GM18867 (cell line): ENCODE data around the gene GFPT2.
A peak's percentile ranks its signal among the peaks of the same experiment; 100 is the strongest.
"Not testable (repeated sequence)": the region's sequence is repeated elsewhere in the genome, so short reads cannot be mapped to it uniquely, and the experiment has no call there.

Source experiments
- ATAC-seq: cut with Tn5 transposase; IDR thresholded peaks from one replicate; pipeline ENCODE4 v1.9.1; 2021; ENCODE audit warnings: mild to moderate bottlenecking, moderate library complexity; ENCODE audit not compliant: unreplicated experiment

The GFPT2 gene

GRCh38 chr5:180311216-180311615 lies 41.9 kb downstream of the GFPT2 start:
- ATAC-seq = no peak

GRCh38 chr5:180306796-180307195 lies 46.3 kb downstream of the GFPT2 start:
- ATAC-seq = no peak

- ATAC-seq = no peak
Observed at GRCh38 chr5:180305481-180305880, 47.7 kb downstream of the GFPT2 start.

- ATAC-seq = no peak
Observed at GRCh38 chr5:180304431-180305375, 48.4 kb downstream of the GFPT2 start.

DNA sequence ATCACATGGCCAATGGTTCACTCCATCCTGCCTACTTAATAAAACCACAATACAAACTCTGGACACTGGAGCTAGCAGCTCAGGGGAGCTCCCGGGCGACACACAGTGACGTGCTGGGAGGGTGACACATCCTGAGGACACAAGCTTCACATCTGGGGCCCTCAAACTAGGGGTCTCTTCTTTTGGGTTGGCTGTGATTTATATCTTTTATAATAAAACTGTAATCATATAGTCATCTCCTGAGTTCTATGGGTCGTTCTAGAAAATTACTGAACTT lies 49.2 kb downstream of the GFPT2 start:
- ATAC-seq = no peak

GRCh38 chr5:180303226-180304015 lies 49.7 kb downstream of the GFPT2 start:
- ATAC-seq = no peak

- no peak for ATAC-seq
Observed at GRCh38 chr5:180302256-180302655, 50.9 kb downstream of the GFPT2 start.

- no peak for ATAC-seq
Observed at GRCh38 chr5:180301253-180301652, 51.9 kb downstream of the GFPT2 start.

- ATAC-seq = no peak
Observed at GRCh38 chr5:180299526-180299925, 53.6 kb downstream of the GFPT2 start.

DNA sequence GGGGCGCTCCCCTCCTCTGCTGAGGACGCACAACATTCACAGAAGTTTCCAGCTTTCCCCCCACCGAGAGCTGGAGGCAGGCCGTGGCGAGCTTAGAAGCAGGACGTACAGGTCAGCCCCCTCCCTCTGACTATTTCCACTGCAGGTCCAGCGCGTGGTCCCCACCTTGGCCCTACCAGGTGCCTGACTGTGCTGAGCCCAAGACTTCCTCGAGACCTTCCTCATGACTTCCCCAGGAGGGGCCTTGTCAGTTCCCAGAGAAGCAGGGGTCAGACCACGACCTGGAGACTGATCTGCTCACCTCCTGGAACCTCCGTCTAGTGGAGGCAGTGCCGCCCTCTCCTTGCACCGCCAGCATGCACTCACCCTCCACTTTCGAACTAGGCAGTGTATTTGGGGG lies 54.1 kb downstream of the GFPT2 start:
- not testable (repeated sequence) for ATAC-seq

DNA sequence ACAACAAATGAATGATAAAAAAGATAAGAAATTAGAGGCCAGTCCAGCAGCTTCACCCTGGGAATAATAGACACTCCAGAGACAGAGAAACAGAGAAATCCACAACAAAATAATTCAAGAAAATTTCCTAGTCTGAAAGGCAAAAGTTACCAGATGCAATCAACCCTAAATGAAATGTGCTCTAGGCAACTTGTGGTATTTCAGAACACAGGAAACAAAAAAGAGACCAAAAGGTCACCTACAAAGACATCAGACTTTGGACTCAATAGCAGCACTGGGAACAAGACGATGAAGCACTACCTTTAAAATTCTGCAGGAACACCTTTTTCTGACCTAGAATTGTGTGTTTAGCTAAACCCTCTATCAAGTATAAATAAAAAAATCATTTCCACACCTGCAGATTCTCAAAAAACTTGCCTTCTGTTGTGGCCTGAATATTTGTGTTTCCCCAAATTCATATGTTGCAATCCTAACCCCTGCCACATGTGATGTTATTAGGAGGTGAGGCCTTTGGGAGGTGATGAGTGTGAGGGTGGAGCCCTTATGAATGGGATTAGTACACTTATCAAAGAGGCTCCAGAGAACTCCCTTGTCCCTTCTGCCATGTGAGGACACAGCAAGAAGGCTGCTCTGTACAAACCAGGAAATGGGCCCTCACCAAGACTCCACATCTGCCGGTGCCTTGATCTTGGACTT lies 55.4 kb downstream of the GFPT2 start:
- no peak for ATAC-seq

DNA sequence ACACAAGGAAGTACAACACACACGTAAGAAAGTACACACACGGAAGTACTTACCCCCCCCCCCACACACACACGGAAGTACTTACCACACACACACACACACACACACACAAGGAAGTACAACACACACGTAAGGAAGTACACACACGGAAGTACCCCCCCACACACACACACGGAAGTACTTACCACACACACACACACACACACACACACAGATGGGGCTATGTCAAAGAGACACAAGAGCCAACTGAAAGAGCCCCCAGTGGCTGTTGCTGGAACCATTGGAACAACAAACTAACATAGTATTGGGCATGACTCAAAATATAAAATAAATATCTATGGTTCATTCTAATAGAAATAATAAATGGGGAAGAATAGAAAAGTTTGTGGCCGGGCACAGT lies 56.4 kb downstream of the GFPT2 start:
- no peak for ATAC-seq

- no peak for ATAC-seq
Observed at GRCh38 chr5:180294913-180295555, 58.1 kb downstream of the GFPT2 start.

- no peak for ATAC-seq
Observed at GRCh38 chr5:180294411-180294810, 58.7 kb downstream of the GFPT2 start.

- peak; percentile 86 for ATAC-seq
Observed at GRCh38 chr5:180291943-180292831, 60.9 kb downstream of the GFPT2 start, which contains the start of gene MAPK9. Gene MAPK9, minus strand, starts transcription at chr5:180292083. Its CDS starts 11,522 bp downstream, at chr5:180280561.

GRCh38 chr5:180291234-180291940 lies 61.7 kb downstream of the GFPT2 start:
- ATAC-seq = peak; percentile 38

- ATAC-seq = no peak
Observed at GRCh38 chr5:180290568-180291233, 62.4 kb downstream of the GFPT2 start.

- no peak for ATAC-seq
Observed at GRCh38 chr5:180289966-180290365, 63.2 kb downstream of the GFPT2 start.

- ATAC-seq = no peak
Observed at GRCh38 chr5:180289433-180289832, 63.7 kb downstream of the GFPT2 start.
